Activated T-cell treated with anti-CD3 and anti-CD28 coated beads, Interleukin-2, amount 50 U/mL, for 1 hour (primary cell): ENCODE data around the gene SMIM5.
"Not testable (repeated sequence)": the region's sequence is repeated elsewhere in the genome, so short reads cannot be mapped to it uniquely, and the experiment has no call there.

Experiments used
- DNase-seq: peaks from one replicate; pipeline ENCODE4 v3.0.0-alpha.2; 2020

Gene SMIM5

DNA sequence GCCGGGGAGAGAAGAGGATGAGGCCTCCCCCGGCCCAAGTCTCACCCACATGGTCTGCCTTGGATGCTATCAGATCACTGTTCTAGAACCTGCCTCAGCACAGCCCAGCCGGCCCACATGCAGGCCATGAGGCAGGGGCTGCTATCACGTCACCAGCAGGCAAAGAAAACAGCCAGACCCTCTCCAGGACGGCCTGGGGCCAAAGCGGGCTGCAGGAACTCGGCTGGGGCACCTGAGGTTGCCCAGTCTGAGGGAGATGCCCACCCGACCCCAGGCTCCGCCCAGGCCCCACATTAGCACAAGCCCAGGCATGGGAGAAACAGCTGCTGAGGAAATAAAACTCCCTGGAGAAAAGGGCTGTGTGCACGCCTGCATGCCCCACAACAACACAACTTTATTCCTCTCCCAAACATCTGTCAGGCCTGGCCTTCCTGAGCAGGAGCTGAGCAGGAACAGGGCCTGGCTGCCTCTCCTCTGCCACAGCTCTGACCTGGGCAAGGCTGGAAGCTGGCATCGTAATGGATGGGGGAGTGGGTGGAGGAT, 6.7 kb upstream of the SMIM5 start:
- DNase-seq, result no peak

DNA sequence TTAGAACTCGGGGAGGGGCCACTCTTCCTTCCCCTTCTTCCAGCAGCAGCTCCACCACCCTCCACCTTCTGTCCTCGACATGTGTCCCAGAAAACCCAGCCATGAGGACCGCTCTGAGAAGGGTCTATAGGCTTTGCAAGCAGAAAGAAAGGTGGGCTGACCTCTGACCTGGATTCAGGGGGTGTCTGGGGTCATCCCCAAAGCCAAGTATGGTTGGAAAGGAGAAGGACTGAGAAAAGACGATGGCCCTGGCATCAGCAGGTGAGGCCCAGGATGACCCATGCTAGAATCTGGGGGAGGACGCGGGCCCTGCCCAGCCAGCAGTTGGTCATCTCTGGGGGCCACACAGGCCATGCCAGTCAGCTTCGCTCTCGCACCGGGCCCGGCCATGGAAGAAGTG, 6.1 kb upstream of the SMIM5 start:
- no peak for DNase-seq

DNA sequence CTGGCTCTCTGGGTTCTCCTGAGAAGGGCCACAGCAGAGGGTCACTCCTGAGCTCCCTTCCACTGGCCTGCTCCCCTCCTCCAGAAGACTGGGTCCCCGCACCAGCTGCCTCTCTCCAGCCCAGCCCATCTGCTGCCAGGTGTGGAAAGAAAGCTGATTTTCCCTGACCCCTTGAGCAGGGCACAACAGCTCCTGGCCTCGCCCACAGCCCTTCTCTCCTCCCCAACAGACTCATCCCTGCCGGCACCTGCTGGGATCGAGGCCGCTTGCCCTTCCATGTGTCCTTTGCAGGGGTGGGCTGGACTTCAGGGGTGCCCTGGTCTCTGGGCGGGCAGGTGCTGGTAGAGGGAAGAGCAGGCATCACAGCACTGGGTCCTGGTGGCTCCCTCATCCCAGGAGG, 4.8 kb upstream of the SMIM5 start:
- no peak for DNase-seq

DNA sequence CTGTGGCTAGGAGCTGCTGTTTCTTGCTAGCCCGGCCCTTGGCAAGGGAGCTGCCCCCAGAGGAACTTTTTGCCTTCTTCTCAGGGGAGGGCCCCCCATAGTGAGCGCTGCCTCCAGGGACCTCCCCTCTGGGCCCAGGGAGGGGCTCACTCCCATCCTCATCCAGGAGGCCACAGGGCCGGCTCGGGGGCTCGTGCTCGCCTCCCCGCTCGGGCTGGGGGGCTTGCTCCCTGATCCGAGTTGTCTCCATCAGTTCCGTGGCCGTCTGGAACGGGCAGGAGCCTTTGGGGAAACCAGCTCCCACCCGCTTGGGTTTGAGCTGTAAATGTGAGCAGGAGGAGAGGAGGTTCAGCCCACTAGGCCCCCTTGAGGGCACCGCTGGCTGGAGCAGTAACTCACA, 4.1 kb upstream of the SMIM5 start:
- no peak for DNase-seq

DNA sequence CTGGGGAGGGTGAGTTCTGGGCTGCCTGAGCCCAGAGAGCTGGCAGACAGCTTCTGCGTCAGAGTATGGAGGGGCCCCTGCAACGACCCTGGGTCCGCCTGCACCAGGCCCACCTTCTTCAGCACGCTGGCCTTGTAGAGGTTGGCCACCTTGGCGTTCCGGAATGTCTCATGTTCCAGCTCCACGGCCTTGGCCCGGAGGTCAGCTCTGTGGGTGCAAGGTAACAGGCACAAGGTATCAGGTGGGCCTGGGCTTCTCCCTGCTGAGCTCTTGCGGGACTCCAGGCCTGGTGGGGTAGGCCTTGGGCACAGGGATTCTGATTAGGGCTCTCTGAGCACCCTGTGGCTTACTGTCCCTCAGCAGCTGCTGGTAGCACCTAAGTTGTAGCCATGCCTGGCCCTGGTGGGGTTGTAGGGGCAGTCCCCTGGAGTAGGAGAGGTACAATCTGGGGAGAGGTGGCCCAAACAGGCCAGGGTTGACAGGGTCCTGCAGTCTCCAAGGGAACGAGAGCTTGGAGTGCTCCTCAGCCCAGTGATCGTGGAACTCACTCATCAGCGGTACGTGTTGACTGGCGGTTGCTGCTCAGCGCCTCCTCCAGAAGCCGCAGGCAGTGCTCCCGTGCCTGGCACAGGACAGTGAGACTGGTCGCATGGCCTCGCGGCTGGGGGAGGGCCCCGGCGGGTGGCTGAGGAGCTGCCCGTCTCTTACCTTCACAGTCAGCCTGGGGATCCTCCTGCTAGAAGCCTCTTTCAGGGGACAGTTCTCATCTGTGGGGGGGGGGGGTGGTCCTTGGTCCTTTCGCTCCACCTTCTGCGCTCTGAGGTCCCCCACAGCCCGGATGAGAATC, 2.9 kb upstream of the SMIM5 start:
- no peak for DNase-seq

DNA sequence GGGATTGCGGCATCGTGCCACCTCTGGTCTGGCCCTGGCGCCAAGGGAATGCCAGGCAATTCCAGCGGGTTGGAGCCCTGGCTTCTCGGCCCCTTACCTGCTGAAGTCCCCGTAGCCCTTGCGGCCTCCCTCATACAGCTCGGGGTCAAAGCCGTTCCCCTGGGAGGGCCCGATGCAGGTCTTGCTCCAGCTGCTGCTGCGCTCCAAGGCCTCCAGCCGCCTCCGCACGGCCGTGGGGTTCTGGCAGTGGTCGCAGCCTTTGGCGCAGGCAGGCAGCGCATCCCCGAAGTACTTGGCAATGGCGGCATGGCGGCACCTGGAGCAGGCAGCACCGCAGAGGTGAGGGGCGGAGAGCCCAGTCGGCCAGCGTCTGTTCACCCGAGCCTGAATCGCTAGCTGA, 1.9 kb upstream of the SMIM5 start:
- no peak for DNase-seq

DNA sequence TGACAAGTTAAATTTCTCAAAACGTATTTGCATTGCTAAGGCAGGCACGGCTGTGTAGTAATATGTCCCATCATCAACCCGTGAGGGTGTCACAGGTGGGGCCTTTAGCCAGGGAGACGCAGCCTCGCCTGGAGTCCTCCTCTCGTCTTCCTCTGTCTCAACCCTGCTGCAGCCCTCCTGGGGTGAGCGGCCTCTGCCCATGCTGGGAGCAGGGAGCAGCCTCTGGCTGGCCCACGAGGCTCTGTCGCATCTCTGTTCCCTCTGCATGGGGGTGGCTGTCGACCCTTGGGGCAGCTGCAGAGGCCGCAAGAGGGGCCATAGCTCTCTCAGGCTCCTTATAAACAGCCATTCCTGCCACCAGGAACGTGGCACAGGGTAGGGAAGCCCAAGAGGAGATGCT, 806 bp upstream of the SMIM5 start:
- DNase-seq, result no peak

DNA sequence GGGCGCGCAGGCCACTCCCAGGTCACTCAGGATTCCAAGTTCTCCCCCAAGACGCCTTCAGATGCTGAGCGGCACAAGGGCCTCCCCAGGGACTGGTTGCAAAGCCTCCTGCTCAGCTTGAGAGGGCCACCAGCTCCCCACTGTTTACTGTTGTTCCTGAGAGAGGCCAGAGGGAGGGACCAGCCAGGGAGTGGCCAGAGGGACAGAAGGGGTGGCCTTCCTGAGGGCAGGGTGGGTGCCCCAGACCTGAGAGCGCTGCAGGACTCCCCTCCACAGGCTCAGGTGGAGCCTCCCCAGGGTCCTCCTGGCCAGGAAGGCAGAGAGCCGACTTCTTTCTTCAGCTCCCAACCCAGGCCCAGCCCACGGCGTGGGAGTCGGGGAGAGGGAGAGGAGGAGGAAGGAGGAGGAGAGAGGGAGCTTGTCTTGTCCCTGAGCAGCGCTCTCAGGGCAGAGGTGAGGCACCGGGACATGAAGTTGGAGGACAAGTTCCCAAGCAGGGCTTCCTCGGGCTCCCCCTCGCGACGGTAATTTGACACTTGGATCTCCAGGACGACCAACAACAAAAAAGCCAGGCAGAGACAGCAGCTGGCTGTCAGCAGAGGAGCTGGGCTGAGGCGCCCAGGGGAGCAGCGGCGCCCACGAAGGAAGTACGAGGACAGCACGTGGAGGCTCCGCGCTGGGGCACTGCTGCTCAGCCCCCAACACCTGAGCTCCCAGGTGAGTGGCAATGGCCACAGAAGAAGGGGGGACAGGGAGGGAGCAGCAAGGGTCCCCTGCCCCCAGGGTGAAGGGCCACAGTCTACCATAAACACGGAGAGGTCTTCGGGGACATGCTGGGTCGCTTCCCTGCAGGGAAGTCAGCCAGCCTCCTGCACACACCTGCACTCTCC, 497 bp downstream of the SMIM5 start:
- DNase-seq, result peak; percentile 64

DNA sequence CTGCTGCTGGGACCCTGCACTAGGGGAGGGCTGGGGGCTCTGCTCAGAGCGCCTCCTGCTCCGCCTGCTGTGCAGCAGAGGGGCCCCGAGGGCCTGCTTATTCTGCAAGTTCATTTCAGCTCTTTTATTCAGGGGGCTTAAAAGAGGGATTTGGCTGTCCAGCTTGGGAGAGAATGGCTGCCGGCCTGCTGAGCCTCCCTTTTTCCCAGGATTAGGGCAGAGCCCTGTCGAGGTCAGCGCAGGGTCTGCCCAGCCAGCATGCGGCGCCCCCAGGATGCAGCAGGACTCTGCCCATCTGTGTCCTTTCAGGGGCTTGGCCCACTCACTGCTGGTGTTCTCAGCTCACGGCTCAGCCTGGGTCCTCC, 1.1 kb downstream of the SMIM5 start:
- DNase-seq, result no peak

DNA sequence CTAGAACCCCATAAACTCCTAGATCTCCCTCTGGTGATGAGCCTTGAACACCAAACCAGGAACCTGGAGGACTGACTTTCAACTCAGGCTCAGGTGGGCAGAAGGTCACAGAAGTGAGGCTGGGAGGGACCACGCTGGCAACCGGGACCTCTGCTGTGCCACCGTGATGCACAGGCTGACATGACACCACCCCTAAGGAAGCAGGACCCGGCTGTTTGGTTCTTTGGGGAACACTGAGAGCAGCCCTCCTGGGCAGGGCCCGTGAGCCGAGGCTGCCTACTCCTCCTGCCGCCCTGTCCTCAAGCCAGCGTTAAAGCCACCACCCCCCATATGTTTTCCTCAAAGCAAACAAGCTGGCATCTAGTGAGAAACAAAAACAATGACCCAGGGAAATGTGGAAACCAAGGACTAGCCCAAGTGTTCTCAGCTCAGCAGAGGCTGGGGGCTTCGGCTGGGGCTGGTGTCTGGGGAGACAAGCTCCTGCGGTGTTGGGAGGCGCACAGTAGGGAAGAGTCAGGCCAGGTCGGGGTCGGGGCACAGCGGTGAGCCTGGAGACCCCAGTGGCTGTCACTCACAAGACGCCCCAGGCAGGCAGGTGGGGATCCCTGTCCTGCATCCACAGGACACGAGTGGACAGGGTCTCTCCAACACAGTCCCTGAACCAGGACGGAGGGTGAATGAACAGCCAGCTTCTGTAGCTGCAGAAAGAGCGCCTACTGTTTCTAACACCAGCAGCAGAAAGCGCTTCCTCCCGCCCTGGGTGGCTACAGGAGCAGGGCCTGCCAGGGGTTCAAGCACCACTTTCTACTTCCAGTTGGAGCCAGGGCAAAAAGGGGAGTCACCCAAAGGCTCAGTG, 1.7 kb downstream of the SMIM5 start:
- no peak for DNase-seq

DNA sequence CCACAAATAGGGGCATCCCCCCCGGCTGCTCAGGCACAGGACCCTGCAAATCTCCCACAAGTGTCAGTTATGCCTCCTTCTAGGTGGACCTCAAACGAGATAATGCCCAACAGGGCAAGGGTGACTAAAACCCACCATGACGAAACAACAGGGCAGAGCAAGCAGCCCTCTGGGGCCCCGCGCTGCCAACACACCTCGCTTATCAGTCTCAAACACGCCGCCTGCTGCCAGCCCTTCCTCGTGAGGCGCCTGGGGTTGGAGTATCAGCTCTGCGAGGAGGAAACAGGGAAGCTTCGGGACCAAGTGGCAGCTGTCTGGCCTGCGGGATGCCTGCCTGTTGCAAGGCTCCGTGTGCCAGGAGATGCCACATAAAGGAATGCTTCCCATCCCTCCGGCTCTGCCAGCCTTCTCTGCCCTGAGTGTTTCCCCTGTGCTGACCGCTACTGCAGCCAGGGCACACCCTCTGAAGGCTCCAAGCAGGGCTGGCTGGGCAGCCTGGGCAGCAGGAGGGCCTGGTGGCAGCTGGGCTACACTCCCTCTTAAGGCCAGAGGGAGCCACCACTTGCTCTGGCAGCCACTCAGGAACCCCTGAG, 2.5 kb downstream of the SMIM5 start:
- no peak for DNase-seq

DNA sequence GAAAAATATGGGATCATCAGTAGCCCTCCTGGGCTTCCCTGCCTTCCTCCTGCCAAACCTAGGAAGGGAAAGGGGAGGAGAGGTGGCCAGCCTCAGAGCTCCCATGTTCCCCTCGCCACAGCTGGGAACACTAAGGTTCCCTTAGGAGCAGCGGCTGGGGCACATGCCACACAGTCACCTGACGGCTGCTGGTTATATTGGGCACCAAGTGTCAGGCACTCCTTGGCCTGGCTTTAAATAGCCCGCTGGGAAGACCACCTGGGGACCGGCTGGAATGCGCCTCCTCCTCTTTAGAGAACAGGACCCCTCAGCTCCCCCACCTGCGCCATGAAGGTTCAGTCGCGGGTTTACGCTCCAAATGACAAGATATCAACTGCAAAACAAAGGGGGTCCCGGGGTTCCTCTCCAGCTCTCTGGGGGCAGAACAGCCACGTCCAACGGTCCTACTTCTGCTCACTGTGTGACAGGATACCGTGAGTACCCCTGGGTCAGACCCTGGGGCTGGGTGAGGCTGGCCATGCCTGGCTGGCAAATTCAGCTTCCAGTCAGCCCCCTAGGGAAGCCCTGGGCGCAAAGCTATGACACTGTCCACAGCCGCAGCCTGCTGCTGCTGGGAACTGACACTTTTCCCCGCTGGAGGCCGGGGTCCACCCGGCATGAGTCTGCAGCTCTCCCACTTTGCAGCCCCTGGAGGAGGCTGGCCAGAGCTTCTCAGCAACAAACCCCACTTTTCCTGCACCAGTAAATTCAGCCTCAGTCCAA, 3.3 kb downstream of the SMIM5 start:
- DNase-seq, result no peak

DNA sequence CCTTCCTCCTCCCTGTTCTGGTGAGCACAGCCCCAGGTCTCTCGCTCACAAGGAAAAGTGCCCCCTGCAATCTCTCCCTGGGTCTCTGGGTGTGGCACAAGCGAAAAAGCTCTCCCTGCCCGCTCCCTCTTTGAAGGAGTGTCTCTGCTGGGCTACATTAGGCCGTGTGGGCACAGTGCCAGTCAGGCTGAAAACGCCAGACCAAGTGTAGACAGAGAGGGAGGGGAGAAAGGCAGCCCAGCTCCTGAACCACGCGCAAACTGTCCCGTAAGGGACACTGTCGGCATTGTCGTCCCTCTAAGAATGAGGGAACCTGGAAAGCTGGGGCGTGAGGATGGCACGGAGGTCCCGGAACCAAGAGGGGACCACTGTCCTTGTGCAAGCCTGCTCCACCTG, 3.9 kb downstream of the SMIM5 start:
- no peak for DNase-seq

DNA sequence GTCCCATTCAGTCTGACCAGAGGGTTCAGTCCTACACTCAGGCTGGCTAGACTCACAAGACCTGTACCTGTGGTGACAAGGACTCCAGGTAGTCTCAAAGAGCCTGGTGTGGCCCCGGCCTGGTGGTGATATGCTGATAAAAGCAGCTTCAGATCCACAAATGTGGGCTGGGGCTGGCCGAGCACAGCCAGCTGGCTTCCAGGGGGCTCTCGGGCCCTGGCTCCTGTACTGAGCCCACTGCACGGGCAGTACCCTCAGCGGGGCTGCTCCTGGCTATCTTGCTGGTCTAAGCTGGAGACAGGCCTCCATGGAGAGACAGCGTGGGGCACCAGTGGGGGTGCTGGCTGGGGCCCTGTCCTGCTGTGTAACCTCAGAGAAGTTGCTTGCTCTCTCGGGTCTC, 4.3 kb downstream of the SMIM5 start:
- DNase-seq, result no peak

DNA sequence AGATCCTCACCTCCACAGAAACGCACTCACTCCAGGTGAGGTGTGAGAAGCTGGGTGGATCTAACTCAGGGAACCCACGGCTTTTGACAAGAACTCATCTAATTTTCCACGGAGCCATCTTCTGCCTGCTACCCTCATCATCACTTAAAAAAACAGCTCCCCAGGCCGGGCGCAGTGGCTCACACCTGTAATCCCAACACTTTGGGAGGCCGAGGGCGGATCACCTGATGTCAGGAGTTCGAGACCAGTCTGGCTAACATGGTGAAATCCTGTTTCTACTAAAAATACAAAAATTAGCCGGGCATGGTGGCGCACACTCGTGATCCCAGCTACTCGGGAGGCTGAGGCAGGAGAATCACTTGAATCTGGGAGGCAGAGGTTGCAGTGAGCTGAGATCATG, 4.8 kb downstream of the SMIM5 start:
- DNase-seq, result not testable (repeated sequence)

DNA sequence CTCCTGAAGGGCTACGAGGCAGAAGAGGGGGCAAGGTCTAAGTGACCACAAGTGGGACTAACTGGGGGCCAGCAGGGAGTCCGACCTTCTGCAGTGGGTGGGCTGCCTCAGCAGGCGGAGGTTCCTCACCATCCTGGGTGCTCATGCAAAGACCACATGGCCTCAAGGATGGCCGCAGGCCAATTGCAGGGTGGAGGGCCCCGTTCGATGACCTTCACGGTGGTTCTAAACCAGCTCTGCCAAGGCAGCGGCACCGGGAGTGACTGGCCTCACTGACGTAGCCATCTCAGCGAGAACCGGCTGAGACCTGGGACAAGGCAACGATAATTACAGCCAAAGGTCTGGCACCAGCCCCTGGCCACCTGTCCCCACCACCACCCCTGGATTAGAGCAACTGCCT, 5.7 kb downstream of the SMIM5 start:
- no peak for DNase-seq

DNA sequence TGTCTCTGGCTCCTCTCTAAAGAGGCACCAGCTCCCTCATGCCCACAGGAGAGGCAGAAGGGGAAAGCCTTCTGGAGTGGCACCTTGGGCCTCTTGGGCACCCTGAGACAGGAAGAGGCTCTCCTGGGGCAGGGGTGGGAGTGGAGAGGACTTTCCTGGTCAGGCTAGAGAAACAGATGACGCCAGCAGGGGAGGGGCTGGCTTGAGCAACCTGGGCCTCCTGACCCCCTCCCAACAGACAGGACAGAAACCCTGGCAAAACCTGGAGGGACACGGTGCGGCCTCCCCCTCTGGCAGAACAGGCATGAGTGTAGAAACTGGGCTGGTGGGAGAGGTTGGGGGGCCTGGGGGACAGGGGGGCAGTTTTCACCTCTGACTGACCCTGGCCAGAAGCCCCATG, 6.1 kb downstream of the SMIM5 start:
- no peak for DNase-seq

DNA sequence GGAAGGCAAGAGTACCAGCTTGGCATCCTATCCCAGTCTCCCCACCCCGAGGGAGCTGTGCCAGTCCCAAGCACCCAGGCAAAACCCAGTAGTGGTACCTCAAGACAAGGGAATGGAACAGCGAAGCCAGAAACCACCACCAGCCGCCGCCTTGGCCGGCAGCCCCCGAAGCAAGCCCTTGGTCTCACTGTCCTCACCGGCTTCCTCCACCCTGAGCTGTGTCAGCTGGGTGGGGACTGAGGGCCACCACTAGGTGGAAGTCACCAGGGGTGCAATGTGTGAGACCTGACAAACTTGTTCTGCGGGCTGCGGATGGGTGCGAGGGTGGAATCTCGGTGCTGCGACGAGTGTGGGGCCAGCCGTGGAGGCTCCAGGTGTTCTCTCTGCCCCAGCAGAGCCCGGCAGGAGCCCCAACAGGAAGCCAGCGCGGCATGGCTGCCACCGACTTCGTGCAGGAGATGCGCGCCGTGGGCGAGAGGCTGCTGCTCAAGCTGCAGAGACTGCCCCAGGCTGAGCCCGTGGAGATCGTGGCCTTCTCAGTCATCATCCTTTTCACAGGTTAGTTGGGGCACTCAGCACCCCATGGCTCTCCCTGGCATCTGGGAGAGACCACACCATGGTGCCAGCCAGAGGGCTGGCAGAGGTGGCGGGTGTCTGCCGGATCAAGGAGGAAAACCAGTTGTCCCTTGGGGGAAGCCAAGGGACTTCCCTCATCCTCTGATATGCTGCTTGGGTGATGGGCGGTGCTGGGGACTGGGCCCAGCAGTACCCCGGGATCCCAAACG, 6.7 kb downstream of the SMIM5 start:
- no peak for DNase-seq

DNA sequence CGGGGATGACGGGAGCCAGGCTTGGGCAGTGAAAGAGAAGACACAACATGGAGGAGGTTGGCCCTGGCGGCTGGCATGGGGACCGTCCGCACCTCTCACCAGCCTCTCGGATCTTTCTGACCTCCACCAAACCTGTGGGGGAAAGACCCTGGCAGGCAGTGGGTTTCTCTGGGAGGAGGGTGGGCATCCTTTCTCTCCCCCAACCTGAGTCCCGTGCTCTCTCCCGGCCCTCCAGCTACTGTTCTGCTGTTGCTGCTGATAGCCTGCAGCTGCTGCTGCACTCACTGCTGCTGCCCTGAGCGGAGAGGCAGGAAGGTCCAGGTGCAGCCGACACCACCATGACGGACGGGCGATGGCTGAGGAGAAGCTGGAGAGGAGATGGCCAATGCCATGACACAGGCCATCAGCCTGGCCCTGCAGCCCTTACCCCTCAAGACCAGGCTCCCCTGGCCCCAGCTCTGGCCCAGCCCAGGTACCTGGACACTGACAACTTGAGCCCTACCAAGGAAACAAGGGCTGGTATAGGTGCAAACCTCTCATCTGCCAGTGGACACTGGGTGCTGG, 7.4 kb downstream of the SMIM5 start:
- DNase-seq, result no peak

DNA sequence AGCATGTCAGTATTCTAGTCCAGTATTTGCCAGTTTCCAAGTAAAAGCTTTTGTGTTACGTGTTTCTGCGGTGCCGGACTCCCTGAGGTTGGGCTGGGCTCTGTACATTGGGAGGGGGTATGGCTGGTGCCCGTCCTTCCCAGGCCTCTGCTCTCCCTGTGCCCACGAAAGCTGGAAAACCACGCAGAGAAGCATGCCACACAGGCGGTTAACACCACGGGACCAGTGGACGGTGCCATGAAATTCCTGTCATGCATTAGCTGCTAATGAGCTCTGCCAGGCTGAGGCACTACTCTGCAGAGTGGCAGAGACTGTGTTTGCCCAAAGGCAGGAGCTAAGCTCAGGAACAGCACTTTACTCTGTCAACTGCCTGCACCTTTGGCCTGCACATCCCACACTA, 8.1 kb downstream of the SMIM5 start:
- no peak for DNase-seq
